Hematopoietic multipotent progenitor cell treated with erythropoietin and hydrocortisone succinate and interleukin-3 and kit ligand, for 6 days (in vitro differentiated cells): Measurements from ENCODE around the gene MREG.
"Not testable (repeated sequence)": the region's sequence is repeated elsewhere in the genome, so short reads cannot be mapped to it uniquely, and the experiment has no call there.

Experiments used
- DNase-seq: peaks from one replicate; pipeline ENCODE4 v3.0.0-alpha.2; 2015

Gene MREG

DNA sequence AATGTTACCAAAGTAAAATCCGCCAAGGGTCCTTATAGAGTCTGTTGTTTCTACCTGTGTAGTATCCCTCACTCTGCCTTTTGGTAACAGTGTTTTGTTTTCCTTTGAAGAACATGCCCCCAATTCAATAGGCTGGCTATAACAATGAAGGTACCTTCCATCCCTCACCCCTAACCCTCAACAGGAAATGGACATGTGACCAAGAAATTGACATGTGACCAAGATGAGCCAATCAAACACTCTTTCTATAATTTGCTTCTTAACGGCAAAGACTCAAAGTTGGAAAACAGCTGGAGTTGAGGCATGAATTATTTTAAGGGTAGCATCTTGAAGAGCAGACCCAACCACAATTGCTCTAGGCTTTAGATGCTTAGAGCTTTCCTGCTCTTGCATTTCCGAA, 5.4 kb upstream of the MREG start:
- DNase-seq: no peak

DNA sequence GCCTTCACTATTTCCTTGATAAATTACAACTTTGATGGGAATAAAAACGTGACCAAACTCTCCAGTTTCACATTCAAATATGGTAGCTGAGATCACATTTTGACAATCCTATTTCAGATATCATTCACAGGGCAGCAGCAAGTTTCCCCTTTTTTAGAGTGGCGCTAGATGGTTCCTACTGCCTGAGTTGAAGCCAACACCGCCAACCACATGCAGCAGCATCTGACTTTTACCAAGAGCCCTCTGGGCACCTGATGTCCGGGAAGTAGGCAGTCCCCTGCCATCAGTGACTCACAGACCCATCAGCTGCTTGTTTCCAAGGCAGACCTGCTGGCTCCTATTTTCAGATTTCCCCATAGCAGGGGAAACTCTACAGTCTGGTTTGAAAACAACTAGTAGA, 4.0 kb upstream of the MREG start:
- DNase-seq: peak; percentile 20

DNA sequence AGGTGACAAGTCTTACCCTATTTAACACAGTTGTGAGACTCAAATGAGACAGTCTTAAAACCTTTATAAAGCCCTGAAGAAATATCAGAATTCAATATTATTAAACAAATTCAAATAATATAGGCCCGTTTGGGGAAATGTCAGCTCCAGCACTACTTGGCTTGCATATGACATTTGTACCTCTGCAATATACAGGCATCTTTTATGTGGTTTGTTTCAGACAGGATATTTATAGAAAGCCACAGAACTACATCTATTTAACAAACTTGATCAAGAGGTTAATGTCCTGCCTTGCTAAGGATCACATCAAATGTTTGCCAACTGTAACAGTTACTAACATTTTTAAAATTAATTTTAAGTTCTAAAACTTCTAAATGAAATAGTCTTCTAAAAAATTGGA, 3.2 kb upstream of the MREG start:
- DNase-seq: no peak

DNA sequence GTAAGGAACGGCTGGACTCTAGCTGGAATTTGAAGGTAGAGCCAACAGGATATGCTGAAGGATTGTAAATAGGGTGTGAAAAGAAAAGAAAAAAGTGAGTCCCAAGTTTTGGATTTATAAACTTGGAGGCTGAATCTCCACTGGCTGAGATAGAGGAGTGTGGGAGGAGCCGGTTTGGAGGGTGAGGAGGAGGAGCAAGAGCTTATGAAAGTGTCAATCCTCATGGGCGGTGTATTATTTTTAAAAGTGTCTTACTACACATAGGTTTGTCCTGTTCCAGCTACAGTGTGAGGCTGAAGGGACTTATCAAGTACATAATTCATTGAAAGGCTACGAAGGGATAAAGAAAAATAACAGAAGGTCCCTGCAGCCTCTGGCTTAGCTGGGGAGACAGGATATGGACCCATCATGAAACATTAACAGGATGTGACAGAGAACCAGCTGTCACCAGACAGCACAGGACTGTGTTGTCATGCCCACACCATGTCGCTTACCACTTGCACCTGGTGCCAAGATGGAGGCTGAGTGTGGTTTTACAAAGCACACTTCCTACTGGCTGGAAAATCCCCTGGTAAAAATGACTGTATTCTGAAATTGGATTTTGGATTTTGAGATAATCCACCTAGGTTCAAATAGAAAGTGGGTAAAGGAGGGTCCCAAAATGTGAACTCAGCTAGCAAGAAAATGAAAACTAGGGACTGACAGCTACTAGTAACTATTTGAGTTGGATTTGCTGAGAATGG, 2.5 kb upstream of the MREG start:
- DNase-seq: peak; percentile 26

DNA sequence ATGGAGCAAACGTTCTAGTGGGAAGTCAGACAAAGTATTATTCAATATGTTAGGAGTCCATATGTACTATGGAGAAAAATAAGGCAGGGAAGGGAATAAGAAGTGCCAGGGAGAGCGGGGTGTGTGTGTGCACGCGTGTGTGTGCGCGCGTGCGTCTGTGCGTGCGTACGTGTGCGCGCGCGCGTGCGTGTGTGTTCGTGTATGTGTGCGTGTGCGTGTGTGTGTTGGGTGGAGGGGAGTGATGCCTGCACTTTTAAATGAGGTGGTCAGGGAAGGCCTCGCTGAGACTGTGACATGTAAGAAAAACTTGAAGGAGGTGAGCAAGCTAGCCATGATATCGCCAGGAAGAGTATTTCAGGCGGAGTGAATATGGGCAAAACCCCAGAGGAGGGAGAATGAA, 1.6 kb upstream of the MREG start:
- DNase-seq: no peak

DNA sequence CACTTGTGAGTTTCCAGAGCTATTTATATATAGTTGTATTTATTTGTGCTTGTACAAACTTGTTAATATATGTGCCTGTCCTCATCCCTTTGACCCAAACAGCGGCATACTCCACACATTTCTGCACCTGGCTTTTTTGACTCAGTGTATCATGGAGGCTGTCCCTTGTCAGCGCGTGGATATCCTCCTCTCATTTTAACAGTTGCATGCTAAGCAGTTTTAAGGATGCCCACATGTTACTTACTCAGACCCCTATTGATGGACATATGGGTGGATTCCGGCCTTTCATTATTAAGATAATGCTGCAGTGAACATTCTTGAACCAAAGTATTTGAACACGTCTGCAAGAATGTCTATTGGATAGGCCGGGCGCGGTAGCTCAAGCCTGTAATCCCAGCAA, 655 bp upstream of the MREG start:
- no peak for DNase-seq

DNA sequence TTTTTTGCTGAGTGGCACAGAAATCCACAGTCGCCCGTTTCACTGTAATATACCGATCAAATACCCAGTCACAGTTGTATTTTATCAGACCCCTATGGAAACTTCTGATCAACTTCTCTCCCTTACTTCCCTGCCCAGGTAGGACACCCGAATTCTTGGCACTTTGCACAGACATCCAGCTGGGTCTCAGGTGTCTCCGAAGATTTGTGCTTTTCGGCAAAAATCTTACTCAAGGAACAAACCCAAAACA, 596 bp downstream of the MREG start:
- peak; percentile 17 for DNase-seq

DNA sequence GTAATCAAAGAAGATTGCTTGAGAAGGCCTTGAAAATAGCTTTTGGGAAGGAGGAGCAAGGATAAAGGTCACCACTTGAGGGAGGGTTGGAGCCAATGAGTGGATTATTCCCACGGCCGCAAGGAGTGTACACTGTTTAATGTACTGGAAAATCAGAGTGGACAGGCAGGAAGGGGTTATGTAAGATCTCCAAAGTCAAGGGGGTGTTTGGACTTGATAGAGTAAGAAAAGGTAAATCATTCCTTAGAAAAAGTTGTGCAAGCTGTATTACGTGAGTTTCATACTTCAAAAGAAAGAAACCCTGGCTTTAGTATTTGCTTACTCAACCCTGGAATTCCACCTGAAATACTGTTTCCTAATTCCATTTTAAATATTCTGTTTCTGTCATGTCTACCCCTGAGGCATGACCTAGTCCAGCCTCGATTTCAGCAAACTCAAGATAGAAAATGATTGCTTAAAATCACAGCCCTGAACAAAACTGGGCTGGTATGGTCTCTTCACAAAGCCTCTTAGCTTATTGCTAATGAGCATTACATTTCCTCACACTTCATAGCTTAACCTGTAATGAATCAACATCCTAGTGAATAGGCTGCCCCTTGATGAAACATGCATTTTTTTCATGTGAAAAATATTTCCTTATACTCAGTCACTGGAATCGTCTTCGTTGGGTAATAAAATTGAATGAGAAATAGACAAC, 1.1 kb downstream of the MREG start:
- DNase-seq: peak; percentile 43

DNA sequence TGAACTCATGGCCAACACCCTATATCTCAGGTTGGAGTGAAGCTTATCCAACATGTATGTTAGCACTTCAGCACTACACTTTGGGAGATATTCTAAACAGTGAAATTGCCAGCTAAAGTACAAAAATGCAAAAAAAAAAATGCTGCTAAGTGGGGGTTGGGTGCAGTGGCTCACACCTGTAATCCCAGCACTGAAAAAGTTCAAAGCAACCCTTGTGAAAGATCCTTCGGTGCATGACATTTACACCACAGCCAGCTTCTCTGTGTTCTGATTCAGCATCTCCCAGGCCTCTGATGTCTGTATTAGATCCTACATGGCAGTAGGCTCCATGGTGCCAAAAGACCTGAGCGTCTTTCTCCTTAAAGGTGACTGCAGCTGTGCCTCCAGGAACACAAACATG, 4.1 kb downstream of the MREG start:
- not testable (repeated sequence) for DNase-seq

DNA sequence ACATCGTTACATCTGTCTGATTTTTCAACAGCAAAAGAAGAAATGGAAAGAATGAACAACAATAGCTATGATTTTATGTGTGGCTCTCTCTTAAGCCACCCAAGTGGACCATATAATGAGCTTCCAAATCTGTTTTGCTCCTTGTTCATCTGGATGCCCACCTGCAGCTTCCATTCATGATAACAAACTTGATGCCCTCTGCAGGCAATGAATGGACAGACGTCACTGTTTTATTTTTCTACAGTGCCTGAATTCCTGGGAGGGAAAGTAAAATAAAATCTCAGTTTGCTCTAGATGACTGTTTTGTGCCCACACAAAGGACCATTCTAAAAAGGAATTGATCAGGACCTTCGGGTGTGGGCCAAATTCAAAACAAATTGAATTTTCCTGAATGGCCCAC, 5.0 kb downstream of the MREG start:
- DNase-seq: peak; percentile 30

DNA sequence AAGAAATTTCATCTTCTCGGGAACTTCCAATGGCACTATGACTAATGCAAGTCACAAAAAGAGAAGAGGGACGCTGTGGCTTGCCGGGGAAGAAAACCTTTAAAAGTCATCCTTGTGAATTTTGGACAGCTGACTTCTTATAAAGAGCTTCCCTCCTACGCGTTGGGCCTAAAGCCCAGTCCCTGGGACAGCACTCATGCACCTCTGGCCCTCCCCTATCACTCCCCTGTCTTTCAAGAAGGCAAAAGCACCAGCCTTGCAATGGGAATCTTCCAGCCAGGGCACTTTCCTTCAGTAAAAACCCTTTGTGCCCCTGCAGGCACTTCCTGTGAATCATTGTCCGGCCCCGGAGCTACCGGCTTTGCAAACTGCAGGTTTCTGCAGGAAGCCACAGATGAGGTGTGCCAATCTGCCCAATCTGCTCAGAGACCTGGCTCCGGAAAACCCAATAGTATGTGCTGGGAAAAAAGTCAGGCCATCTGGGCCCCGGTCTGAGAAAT, 7.1 kb downstream of the MREG start:
- peak; percentile 61 for DNase-seq

DNA sequence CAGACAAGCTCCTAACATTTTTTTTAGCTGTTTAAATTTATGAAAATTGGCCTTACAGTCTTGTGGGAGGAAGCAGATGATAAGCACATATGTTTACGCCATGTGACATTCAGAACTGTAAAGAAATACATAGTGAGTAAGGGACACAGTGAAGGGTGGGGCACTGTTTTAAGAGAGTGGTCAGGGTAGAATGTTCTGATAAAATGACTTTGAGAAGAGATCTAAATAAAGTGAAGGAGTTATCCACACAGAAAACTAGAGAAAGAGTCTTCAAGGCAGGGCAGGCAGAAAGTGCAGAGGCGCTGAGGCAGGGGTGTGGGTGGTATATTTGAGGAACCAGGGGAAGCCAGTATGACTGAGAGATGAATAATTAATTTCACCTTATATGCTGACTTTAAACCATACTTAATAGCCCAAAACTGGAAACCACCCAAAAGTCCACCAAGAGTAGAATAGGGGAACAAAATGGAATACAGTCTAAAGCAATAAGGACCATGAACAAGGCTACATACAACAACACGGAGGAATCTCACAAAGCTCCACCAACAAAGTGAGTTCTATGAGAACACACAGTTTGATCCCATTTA, 8.6 kb downstream of the MREG start:
- DNase-seq: peak; percentile 95

DNA sequence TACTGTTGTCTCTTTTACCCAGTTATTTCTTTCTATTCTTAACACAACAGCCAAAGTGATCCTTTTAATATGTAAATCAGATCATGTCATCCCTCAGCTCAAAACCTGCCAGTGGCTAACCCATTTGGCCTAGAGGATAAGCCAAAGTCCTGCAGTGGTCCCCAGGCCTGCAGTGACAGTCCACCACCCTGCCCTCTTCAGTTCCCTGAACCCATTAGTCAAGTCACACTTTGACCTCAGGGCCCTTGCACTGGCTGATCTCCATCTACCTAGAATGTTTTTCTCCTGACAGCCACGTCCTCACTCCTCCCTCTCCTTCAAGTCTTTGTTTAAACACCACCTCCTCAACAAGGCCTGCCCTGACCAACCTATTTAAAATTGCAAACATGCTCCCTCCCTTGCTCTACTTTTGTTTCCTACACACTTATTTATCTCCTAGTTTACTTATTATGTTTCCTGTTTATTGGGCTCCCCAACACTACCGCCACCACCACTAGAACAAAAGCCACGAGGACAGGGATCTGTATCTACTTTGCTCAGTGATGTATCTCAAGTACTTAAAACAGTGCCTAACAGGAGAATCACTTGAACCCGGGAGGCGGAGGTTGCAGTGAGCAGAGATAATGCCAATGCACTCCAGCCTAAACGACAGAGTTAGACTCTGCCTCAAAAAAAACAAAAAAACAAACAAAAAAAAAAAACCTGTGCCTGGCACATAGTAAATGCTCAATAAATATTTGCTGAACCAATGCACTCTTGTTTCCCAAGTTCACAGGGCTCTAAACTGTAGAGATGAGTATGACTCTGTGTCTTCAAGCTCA, 9.3 kb downstream of the MREG start:
- peak; percentile 67 for DNase-seq

DNA sequence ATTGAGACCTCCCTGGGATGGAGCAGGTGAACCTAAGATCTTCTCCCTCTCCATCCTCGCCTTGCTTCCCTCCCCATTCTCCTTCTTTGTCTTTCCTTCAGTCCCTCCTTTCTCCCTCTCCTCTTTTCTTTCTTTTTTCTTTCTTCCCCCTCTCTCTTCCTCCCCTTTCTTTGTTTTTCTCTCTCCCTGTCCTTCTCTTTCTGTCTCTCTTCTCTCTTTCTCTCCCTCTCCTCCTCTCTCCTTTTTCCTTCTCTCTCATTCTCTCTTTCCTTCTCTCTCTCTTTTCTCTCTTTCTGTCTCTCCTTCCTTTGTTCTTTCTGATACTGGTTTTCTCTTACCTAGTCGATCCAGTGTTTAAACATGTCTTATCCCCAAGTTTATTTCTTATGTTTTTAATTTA, 10.7 kb downstream of the MREG start:
- DNase-seq: no peak

DNA sequence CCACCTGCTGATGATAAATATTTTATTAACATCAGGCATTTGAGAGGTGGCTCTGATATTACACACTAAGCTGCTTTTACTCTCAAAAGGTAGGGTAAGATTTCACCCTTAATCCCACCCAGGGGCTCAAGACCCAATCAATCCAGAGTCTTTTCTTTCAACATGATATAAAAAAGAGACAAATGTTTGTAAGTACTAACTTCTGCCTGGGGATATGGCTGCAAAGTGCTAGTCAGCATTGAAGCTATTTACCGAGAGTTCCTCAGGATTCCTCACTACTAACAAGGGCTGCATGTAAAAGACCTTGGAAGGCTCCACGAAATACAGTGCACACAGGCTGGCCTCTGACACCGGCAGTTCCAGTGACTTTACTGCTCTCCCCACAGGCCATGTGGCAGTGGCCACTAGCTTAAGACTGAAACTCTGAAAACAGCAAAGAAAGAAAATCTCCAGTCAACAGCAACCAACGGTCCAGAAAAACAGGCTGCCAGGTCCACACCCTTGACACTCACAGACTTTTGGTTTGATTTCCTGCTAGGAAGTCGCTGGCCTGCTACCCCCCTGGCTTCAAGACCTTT, 11.2 kb downstream of the MREG start:
- peak; percentile 75 for DNase-seq

DNA sequence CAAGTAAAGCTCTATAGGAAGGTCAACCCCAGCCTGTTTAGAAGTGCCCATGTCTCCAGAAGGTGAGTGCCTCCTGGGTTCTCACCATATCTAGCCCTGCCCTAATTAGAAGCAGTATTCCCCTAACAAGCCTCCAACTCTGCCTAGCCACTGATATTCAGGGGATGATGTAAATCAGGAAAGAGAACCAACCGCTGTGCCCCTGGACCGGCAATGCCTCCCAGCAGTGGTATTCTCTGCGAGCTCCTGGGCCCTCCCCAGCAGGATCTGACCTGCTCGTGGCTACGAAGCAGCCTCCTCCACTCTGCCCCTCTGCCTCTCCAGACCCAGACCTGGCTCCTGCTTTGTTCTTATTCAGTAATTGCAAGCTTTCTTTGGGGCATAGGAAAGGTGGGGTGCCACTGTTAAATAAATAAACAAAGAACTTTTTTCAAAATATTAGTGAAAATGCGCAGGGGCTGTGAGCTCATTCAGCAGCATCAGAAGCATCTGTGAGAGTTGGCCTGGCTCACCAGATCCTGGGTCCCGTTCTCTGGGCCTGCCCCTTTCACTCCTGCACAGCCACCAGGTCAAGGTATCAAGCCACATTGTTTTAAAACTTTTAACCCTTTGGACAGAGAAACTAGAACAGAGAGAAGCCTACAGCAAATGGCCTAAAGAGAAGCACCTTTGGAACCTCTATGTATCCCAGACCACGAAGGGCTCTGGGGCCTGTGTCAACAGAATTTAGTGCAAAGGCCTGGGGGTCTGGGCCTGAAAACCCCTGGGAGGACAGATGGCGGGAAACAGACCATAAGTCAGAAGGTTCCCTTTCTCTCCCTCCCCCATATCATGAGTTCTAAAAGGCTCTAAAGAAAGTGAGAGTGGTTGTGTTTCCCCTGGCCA, 11.9 kb downstream of the MREG start:
- peak; percentile 54 for DNase-seq

DNA sequence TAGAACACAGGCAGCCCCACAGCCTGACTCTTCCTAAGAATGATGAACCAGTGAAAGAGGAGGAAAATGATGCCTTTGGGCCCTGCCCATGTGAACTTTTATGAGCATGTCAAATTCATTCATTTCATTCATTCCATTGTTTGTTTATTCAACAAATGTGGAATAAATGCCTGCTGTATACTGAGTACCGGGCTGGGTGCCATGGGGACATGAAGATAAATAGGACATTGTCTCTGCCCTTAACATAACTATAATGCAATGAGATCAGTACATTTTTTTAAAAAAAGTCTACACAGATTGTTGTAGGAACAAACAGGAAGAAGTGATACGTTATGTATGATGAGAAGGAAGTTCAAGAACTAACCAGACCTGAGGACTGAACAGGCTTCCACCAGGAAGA, 14.7 kb downstream of the MREG start:
- no peak for DNase-seq

DNA sequence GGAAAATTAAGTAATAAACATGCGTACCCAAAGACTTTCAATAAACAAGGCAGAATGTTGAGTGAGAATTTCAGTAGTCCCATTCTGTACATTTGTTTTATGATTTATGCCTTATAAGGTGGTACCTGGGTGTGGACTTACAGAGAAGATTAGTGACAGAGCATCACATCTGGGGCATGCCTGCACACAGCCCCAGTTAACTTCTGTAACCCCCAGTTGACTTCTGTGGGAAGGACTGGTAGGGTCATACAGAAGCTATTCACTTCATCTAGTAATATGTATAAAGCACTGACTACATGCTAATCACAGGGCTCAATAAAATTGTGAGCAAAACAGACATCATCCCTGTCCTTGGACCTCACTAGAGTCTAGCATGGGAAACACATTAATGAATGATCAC, 16.1 kb downstream of the MREG start:
- DNase-seq: no peak

DNA sequence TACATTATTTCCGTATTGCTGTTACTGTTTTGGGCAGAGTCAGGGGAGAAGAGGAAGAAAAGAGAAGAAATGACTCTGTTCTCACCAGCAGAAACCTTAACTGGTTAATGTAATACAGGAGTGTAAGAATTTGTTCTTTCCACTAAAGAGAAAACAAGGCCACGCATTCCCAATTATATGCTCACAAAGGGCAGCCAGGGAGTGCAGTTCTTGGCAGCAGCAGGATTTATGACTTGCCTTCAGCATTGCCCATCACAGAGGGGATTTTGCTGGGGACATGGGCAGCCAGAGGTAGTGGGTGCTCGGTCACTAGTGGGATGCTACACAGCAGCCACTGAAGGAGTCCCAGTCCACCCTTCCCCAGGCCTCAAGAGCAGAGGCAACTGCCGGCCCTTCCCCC, 18.4 kb downstream of the MREG start:
- no peak for DNase-seq

DNA sequence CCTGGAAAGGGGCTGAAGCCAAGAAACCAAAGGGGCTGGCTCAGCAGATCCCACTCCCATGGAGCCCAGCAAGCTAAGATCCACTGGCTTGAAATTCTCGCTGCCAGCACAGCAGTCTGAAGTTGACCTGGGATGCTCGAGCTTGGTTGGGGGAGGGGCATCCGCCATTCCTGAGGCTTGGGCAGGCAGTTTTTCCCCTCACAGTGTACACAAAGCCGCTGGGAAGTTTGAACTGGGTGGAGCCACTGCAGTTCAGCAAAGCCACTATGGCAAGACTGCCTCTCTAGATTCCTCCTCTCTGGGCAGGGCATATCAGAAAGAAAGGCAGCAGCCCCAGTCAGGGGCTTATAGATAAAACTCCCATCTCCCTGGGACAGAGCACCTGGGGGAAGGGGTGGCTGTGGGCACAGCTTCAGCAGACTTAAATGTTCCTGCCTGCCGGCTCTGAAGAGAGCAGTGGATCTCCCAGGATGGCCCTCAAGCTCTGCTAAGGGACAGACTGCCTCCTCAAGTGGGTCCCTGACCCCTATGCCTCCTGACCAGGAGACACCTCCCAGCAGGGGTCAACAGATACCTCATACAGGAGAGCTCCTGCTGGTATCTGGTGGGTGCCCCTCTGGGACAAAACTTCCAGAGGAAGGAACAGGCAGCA, 24.7 kb downstream of the MREG start:
- DNase-seq: not testable (repeated sequence)

DNA sequence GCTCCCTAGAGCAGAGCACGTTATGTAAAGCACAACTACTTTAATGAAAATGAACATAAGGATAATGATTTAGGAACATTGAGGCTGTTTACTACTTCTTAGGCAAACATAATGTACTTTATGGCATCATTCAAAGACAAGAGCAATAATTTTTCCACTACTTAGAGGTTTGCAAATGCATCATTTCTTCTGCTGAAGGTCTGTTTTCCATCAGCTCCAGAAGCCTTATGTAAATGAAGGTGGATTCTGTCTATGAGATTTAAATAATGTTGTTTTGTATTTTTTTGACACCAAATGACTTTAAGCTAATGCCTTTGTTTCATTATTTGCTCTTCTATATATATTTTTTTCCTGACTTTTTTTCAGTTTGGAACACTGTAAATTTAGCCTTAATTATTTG, 28.1 kb downstream of the MREG start:
- DNase-seq: no peak

DNA sequence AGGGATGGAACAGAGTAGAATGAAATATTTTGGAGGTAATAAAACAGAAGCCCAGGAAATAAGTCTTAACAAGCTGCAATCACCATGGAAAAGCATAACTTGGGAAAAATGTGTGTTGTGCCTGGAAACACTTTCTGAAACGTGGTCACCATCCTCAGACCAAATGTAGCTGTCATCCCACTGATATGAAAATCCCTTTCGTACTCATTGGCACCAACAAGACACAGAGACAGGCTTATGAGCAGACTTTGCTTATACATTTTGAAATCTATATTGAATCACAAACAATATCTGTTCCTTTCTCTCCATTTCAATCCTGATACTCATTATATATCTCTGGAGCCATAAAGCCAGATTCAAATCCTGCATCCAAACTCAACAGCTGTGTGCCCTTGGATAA, 28.7 kb downstream of the MREG start:
- no peak for DNase-seq
